HG03159 (cell line): ENCODE results near the gene C5orf15.

Source experiments
- ATAC-seq: cut with Tn5 transposase; IDR thresholded peaks from one replicate; pipeline ENCODE4 v1.9.1; 2021; ENCODE audit warnings: mild to moderate bottlenecking, moderate library complexity; ENCODE audit not compliant: unreplicated experiment

Gene C5orf15

GRCh38 chr5:133925866-133926488 lies 42.4 kb downstream of the C5orf15 start:
- no peak for ATAC-seq

- no peak for ATAC-seq
Measured at GRCh38 chr5:133925269-133925668, 43.2 kb downstream of the C5orf15 start.

- no peak for ATAC-seq
Measured at GRCh38 chr5:133924221-133924920, 44.1 kb downstream of the C5orf15 start.

GRCh38 chr5:133921979-133922378 lies 46.4 kb downstream of the C5orf15 start:
- ATAC-seq, result no peak

GRCh38 chr5:133921069-133921468 lies 47.4 kb downstream of the C5orf15 start:
- ATAC-seq, result no peak

- ATAC-seq, result no peak
Measured at GRCh38 chr5:133919148-133920136, 49.0 kb downstream of the C5orf15 start.

- ATAC-seq, result no peak
Measured at GRCh38 chr5:133918731-133919130, 49.7 kb downstream of the C5orf15 start.

GRCh38 chr5:133918316-133918715 lies 50.1 kb downstream of the C5orf15 start:
- no peak for ATAC-seq

GRCh38 chr5:133917785-133918184 lies 50.6 kb downstream of the C5orf15 start:
- no peak for ATAC-seq

- no peak for ATAC-seq
Measured at GRCh38 chr5:133916914-133917313, 51.5 kb downstream of the C5orf15 start.

- ATAC-seq, result no peak
Measured at GRCh38 chr5:133916479-133916878, 51.9 kb downstream of the C5orf15 start.

- no peak for ATAC-seq
Measured at GRCh38 chr5:133914434-133914833, 54.0 kb downstream of the C5orf15 start.

GRCh38 chr5:133913413-133914155 lies 54.8 kb downstream of the C5orf15 start:
- no peak for ATAC-seq

GRCh38 chr5:133912951-133913350 lies 55.5 kb downstream of the C5orf15 start:
- ATAC-seq, result no peak

- ATAC-seq, result no peak
Measured at GRCh38 chr5:133910571-133910970, 57.9 kb downstream of the C5orf15 start.

- ATAC-seq, result no peak
Measured at GRCh38 chr5:133909603-133910002, 58.8 kb downstream of the C5orf15 start.

- ATAC-seq, result no peak
Measured at GRCh38 chr5:133907075-133907474, 61.4 kb downstream of the C5orf15 start.

- no peak for ATAC-seq
Measured at GRCh38 chr5:133906303-133906702, 62.1 kb downstream of the C5orf15 start.
